ENCODE data around the gene DRAM2. TPM values are rescaled to one million over a fixed set of nuclear protein-coding genes. Genes with fewer than 3 reads are reported as not detected.
"Not testable (repeated sequence)": the region's sequence is repeated elsewhere in the genome, so short reads cannot be mapped to it uniquely, and the experiment has no call there.

DRAM2 gene
- polyA plus RNA-seq, 1 donor, result 78.5 TPM

- DNase-seq, result no peak
- Histone ChIP-seq H3K27ac (ENCODE audit: low read length) (no peak overlapping the region), H3K27me3 (ENCODE audit: control insufficient read depth, insufficient read depth, low read length) (no peaks in the 10 kb centered on the region), H3K9me3 (ENCODE audit: control insufficient read depth, low read depth, low read length) (no peaks in the 10 kb centered on the region), H3K36me3 (ENCODE audit: control insufficient read depth, insufficient read depth, low read length) (peaks cover 21% of the 10 kb centered on the region), H3K4me1 (ENCODE audit: control insufficient read depth, insufficient read depth, low read length) (no peaks in the 10 kb centered on the region), H3K4me3 (ENCODE audit: low read length) (no peak overlapping the region)
- 100% methylated on average over 1 of the region's 2 CpGs for WGBS (ENCODE audit: insufficient coverage, low lambda C conversion rate)
These were observed 23.4 kb downstream of the DRAM2 start for GRCh38 chr1:111116496-111116895.

DNA sequence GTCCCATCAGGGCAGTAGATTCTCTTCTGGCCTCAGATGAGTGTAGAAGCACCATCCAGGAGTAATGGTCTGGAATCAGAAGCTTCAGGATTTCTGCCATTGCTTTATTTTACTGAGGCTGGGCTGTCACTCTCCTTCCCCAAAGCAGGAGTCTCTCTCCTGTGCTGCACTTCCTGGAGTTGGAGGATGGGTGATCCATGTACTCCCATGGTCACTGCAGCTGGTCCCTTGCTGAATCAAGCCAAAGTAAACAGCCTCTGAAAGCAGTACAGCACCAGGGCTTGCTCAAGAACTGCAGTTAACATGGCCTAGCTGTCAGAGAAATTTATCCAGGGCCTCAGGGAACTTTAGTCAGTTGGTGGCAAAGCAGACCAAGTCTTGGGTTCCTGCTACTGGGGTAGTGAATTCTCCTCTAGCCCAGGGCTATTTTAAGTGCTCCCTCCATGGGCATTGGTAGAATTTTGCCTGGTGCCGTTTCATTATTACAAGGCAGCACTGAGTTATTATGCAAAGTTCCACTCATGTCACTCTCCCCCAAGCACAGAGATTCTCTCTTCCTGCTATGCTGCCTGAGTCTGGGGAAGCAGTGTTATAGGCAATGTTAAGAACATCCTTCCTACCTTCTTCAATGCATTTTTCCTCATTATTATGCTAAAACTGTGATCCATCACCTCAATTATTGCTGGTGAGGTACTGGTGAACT lies 29.5 kb downstream of the DRAM2 start:
- H3K27ac ChIP-seq (ENCODE audit: low read length), result no peak overlapping the region
- WGBS (ENCODE audit: insufficient coverage, low lambda C conversion rate), result no CpG with 5 or more reads among the region's 1 CpG
- H3K4me3 ChIP-seq (ENCODE audit: low read length), result no peak overlapping the region
- no peaks in the 10 kb centered on the region for H3K9me3 ChIP-seq (ENCODE audit: control insufficient read depth, low read depth, low read length)
- H3K36me3 ChIP-seq (ENCODE audit: control insufficient read depth, insufficient read depth, low read length), result peaks cover 4% of the 10 kb centered on the region
- H3K4me1 ChIP-seq (ENCODE audit: control insufficient read depth, insufficient read depth, low read length), result no peaks in the 10 kb centered on the region
- no peak for DNase-seq
- H3K27me3 ChIP-seq (ENCODE audit: control insufficient read depth, insufficient read depth, low read length), result no peaks in the 10 kb centered on the region

DNA sequence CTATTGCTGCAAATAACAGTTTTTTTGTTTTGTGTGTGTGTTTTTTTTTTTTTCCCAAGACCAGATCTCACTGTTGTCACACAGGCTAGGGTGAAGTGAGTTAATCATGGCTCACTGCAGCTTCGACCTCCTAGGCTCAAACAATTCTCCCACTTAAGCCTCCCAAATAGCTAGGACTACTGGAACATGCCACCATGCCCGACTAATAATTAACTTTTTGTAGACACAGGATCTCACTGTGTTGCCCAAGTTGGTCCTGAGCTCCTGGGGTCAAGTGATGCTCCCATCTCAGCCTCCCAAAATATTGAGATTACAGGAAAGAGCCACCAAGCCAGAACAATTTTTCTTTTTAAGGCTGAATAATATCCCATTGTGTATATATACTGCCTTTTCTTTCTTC lies 34.9 kb downstream of the DRAM2 start:
- Histone ChIP-seq H3K36me3 (ENCODE audit: control insufficient read depth, insufficient read depth, low read length) (no peaks in the 10 kb centered on the region), H3K9me3 (ENCODE audit: control insufficient read depth, low read depth, low read length) (no peaks in the 10 kb centered on the region), H3K4me1 (ENCODE audit: control insufficient read depth, insufficient read depth, low read length) (no peaks in the 10 kb centered on the region), H3K27me3 (ENCODE audit: control insufficient read depth, insufficient read depth, low read length) (no peaks in the 10 kb centered on the region), H3K27ac (ENCODE audit: low read length) (no peak overlapping the region), H3K4me3 (ENCODE audit: low read length) (no peak overlapping the region)
- WGBS (ENCODE audit: insufficient coverage, low lambda C conversion rate), result no CpG with 5 or more reads among the region's 2 CpGs
- DNase-seq, result no peak

DNA sequence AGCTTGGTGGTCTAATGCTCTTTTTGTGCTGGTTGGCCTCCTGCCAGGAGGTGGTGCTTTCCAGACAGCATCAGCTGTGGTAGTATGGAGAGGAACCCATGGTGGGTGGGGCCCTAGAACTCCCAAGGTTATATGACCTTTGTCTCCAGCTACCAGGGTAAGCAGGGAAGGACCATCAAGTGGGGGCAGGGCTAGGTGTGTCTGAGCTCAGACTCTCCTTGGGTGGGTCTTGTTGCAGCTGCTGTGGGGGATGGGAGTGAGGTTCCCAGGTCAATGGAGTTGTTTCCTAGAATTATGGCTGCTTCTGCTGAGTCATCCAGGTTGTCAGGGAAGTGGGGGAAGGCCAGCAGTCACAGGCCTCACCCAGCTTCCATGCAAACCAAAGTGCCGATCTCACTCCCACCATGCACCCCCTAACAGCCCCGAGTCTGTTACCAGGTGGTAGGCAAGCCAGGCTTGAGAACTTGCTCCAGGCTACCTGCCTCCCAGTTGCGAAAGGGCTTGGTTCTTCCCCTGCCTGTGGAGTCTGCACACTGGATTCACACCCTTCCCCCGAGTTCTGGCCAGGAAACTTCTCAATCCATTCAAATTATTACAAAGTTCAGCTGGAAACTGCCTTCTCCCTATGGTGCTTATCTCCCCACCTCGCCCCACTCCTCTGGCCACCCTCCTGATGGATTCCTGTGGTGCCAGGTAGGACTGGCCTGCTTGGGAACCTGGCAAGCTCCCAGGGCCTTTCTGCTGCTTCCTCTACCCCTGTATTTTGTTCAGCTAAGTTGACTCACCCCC lies 37.8 kb downstream of the DRAM2 start:
- peak; percentile 5 to 23 for DNase-seq
- no peak overlapping the region for H3K27ac ChIP-seq (ENCODE audit: low read length)
- H3K27me3 ChIP-seq (ENCODE audit: control insufficient read depth, insufficient read depth, low read length), result no peaks in the 10 kb centered on the region
- H3K36me3 ChIP-seq (ENCODE audit: control insufficient read depth, insufficient read depth, low read length), result no peaks in the 10 kb centered on the region
- H3K9me3 ChIP-seq (ENCODE audit: control insufficient read depth, low read depth, low read length), result no peaks in the 10 kb centered on the region
- H3K4me3 ChIP-seq (ENCODE audit: low read length), result no peak overlapping the region
- no CpG with 5 or more reads among the region's 5 CpGs for WGBS (ENCODE audit: insufficient coverage, low lambda C conversion rate)
- no peaks in the 10 kb centered on the region for H3K4me1 ChIP-seq (ENCODE audit: control insufficient read depth, insufficient read depth, low read length)

- H3K27me3 ChIP-seq (ENCODE audit: control insufficient read depth, insufficient read depth, low read length), result no peaks in the 10 kb centered on the region
- no peak overlapping the region for H3K4me3 ChIP-seq (ENCODE audit: low read length)
- no CpG with 5 or more reads among the region's 1 CpG for WGBS (ENCODE audit: insufficient coverage, low lambda C conversion rate)
- H3K27ac ChIP-seq (ENCODE audit: low read length), result no peak overlapping the region
- H3K36me3 ChIP-seq (ENCODE audit: control insufficient read depth, insufficient read depth, low read length), result no peaks in the 10 kb centered on the region
- H3K9me3 ChIP-seq (ENCODE audit: control insufficient read depth, low read depth, low read length), result no peaks in the 10 kb centered on the region
- DNase-seq, result no peak
- H3K4me1 ChIP-seq (ENCODE audit: control insufficient read depth, insufficient read depth, low read length), result no peaks in the 10 kb centered on the region
These were observed 40.6 kb downstream of the DRAM2 start for GRCh38 chr1:111099289-111099688.

DNA sequence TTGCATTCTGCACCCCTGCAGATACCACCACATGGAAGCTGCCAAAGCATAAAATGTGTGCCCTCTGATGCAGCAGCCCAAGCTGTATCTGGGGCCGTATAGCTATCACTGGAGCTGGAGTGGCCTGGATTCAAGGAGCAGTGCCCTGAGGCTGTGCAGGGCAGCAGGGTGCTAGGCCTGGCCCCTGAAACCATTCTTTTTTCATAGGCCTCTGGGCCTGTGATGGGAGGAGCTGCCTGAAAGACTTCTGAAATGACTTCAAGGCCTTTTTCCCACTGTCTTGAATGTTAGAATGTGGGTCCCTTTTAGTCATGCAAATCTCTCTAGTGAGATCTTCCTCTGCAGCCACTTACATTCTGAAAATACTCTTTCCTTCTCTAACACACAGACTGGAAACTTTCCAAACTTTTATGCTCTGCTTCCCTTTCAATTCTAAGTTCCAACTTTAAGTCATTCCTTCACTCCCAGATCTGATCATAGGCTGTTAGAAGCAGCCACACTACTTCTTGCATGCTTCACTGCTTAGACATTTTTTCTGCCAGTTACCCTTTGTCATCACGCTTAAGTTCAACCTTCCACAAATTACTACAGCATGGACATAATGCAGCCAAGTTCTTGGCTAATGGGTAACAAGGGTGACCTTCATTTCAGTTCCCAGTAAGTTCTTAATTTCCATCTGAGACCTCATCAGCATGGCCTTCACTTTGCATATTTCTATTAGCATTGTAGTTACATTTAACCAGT lies 42.4 kb downstream of the DRAM2 start:
- no peak for DNase-seq
- no peaks in the 10 kb centered on the region for H3K4me1 ChIP-seq (ENCODE audit: control insufficient read depth, insufficient read depth, low read length)
- no peaks in the 10 kb centered on the region for H3K27me3 ChIP-seq (ENCODE audit: control insufficient read depth, insufficient read depth, low read length)
- WGBS (ENCODE audit: insufficient coverage, low lambda C conversion rate), result 86% methylated on average over 1 of the region's 2 CpGs
- no peaks in the 10 kb centered on the region for H3K36me3 ChIP-seq (ENCODE audit: control insufficient read depth, insufficient read depth, low read length)
- H3K9me3 ChIP-seq (ENCODE audit: control insufficient read depth, low read depth, low read length), result no peaks in the 10 kb centered on the region
- no peak overlapping the region for H3K27ac ChIP-seq (ENCODE audit: low read length)
- H3K4me3 ChIP-seq (ENCODE audit: low read length), result no peak overlapping the region

DNA sequence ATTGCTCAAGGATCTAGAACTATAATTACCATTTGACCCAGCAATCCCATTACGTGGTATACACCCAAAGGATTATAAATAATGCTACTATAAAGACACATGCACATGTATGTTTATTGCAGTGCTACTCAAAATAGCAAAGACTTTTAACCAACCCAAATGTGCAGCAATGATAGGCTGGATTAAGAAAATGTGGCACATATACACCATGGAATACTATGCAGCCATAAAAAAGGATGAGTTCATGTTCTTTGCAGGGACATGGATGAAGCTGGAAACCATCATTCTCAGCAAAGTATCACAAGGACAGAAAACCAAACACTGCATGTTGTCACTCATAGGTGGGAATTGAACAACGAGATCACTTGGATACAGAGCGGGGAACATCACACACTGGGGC lies 44.5 kb downstream of the DRAM2 start:
- not testable (repeated sequence) for H3K36me3 ChIP-seq (ENCODE audit: control insufficient read depth, insufficient read depth, low read length); H3K4me3 ChIP-seq (ENCODE audit: low read length); H3K4me1 ChIP-seq (ENCODE audit: control insufficient read depth, insufficient read depth, low read length); DNase-seq; H3K27ac ChIP-seq (ENCODE audit: low read length); H3K27me3 ChIP-seq (ENCODE audit: control insufficient read depth, insufficient read depth, low read length); H3K9me3 ChIP-seq (ENCODE audit: control insufficient read depth, low read depth, low read length)
- WGBS (ENCODE audit: insufficient coverage, low lambda C conversion rate), result no CpG with 5 or more reads among the region's 3 CpGs

DNA sequence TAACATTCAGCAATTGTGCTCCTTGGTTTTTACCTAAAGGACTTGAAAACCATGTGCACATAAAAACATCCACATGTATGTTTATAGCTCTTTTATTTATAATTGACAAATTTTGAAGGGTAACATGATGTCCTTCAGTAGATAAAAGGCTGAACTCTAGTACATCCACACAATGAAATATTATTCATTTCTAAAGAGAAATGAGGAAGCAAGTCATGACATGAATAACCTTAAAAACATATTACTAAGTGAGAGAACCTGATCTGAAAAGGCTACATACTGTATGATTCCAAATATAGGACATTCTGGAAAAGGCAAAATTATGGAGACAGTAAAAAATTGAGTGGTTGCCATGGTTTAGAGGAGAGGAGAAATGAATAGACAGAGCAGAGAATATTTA lies 50.3 kb downstream of the DRAM2 start:
- Histone ChIP-seq H3K27ac (ENCODE audit: low read length) (no peak overlapping the region), H3K4me3 (ENCODE audit: low read length) (no peak overlapping the region), H3K27me3 (ENCODE audit: control insufficient read depth, insufficient read depth, low read length) (no peaks in the 10 kb centered on the region), H3K36me3 (ENCODE audit: control insufficient read depth, insufficient read depth, low read length) (no peaks in the 10 kb centered on the region), H3K4me1 (ENCODE audit: control insufficient read depth, insufficient read depth, low read length) (no peaks in the 10 kb centered on the region), H3K9me3 (ENCODE audit: control insufficient read depth, low read depth, low read length) (no peaks in the 10 kb centered on the region)
- no peak for DNase-seq

GRCh38 chr1:111085676-111086075 lies 54.2 kb downstream of the DRAM2 start:
- DNase-seq, result no peak
- Histone ChIP-seq H3K36me3 (ENCODE audit: control insufficient read depth, insufficient read depth, low read length) (no peaks in the 10 kb centered on the region), H3K4me1 (ENCODE audit: control insufficient read depth, insufficient read depth, low read length) (no peaks in the 10 kb centered on the region), H3K27ac (ENCODE audit: low read length) (no peak overlapping the region), H3K27me3 (ENCODE audit: control insufficient read depth, insufficient read depth, low read length) (no peaks in the 10 kb centered on the region), H3K4me3 (ENCODE audit: low read length) (no peak overlapping the region), H3K9me3 (ENCODE audit: control insufficient read depth, low read depth, low read length) (no peaks in the 10 kb centered on the region)

- H3K27me3 ChIP-seq (ENCODE audit: control insufficient read depth, insufficient read depth, low read length), result no peaks in the 10 kb centered on the region
- H3K9me3 ChIP-seq (ENCODE audit: control insufficient read depth, low read depth, low read length), result no peaks in the 10 kb centered on the region
- no peak for DNase-seq
- no peak overlapping the region for H3K4me3 ChIP-seq (ENCODE audit: low read length)
- 100% methylated on average over 1 of the region's 2 CpGs for WGBS (ENCODE audit: insufficient coverage, low lambda C conversion rate)
- no peaks in the 10 kb centered on the region for H3K4me1 ChIP-seq (ENCODE audit: control insufficient read depth, insufficient read depth, low read length)
- no peak overlapping the region for H3K27ac ChIP-seq (ENCODE audit: low read length)
- no peaks in the 10 kb centered on the region for H3K36me3 ChIP-seq (ENCODE audit: control insufficient read depth, insufficient read depth, low read length)
These were observed 54.9 kb downstream of the DRAM2 start for GRCh38 chr1:111084999-111085398.

Measured in large intestine (tissue), 3 donors.